DND-41 (cell line): ENCODE measurements around the gene NPDC1.

Experiments
- CTCF ChIP-seq: IDR thresholded peaks from 2 replicates; pipeline ENCODE4 v1.5.1; 2012; ENCODE audit warnings: borderline replicate concordance, low read length, moderate library complexity, mild to moderate bottlenecking; ENCODE audit not compliant: poor library complexity, severe bottlenecking; ENCODE audit errors: extremely low read depth
- EZH2 ChIP-seq: IDR thresholded peaks from 3 replicates; pipeline ENCODE4 v1.6.1; 2012; ENCODE audit warnings: borderline replicate concordance, low read depth, mild to moderate bottlenecking, moderate library complexity, low read length, inconsistent platforms; ENCODE audit not compliant: severe bottlenecking

- no peak for TF ChIP-seq CTCF
- TF ChIP-seq EZH2: no peak
Measured at GRCh38 chr9:137015976-137016375, 30.0 kb downstream of the NPDC1 start.
